ENCODE measurements around the gene RHOA.
A peak's percentile ranks its signal among the peaks of the same experiment; 100 is the strongest.
"Not testable (repeated sequence)": the region's sequence is repeated elsewhere in the genome, so short reads cannot be mapped to it uniquely, and the experiment has no call there.

Gene RHOA

GRCh38 chr3:49411535-49411967 lies 225 bp downstream of the RHOA start:
- DNase-seq (ENCODE audit: low spot score) = no peak

GRCh38 chr3:49410846-49411534 lies 786 bp downstream of the RHOA start:
- peak; percentile 43 for DNase-seq (ENCODE audit: low spot score)

GRCh38 chr3:49410066-49410845 lies 1.5 kb downstream of the RHOA start:
- peak; percentile 8 for DNase-seq (ENCODE audit: low spot score)

- DNase-seq (ENCODE audit: low spot score) = no peak
These were observed 4.9 kb downstream of the RHOA start for GRCh38 chr3:49406571-49407565.

- not testable (repeated sequence) for DNase-seq (ENCODE audit: low spot score)
These were observed 6.2 kb downstream of the RHOA start for GRCh38 chr3:49405570-49405969.

- DNase-seq (ENCODE audit: low spot score) = no peak
These were observed 7.9 kb downstream of the RHOA start for GRCh38 chr3:49403891-49404290.

- no peak for DNase-seq (ENCODE audit: low spot score)
These were observed 10.0 kb downstream of the RHOA start for GRCh38 chr3:49401766-49402165.

- no peak for DNase-seq (ENCODE audit: low spot score)
These were observed 12.3 kb downstream of the RHOA start for GRCh38 chr3:49399461-49399860.

- DNase-seq (ENCODE audit: low spot score) = peak; percentile 47
These were observed 14.3 kb downstream of the RHOA start for GRCh38 chr3:49397470-49397869.

GRCh38 chr3:49391310-49391709 lies 20.5 kb downstream of the RHOA start:
- DNase-seq (ENCODE audit: low spot score) = not testable (repeated sequence)

GRCh38 chr3:49389297-49389696 lies 22.5 kb downstream of the RHOA start:
- DNase-seq (ENCODE audit: low spot score) = no peak

- no peak for DNase-seq (ENCODE audit: low spot score)
These were observed 23.4 kb downstream of the RHOA start for GRCh38 chr3:49388289-49388820.

GRCh38 chr3:49387721-49388120 lies 24.1 kb downstream of the RHOA start:
- no peak for DNase-seq (ENCODE audit: low spot score)

GRCh38 chr3:49386056-49386756 lies 25.6 kb downstream of the RHOA start:
- no peak for DNase-seq (ENCODE audit: low spot score)

GRCh38 chr3:49385617-49386016 lies 26.2 kb downstream of the RHOA start:
- no peak for DNase-seq (ENCODE audit: low spot score)

- no peak for DNase-seq (ENCODE audit: low spot score)
These were observed 28.4 kb downstream of the RHOA start for GRCh38 chr3:49383387-49383786.

GRCh38 chr3:49378249-49378895 lies 33.4 kb downstream of the RHOA start:
- DNase-seq (ENCODE audit: low spot score) = no peak

- DNase-seq (ENCODE audit: low spot score) = peak; percentile 16
These were observed 34.3 kb downstream of the RHOA start for GRCh38 chr3:49377483-49377882.

- no peak for DNase-seq (ENCODE audit: low spot score)
These were observed 39.8 kb downstream of the RHOA start for GRCh38 chr3:49371946-49372345.

GRCh38 chr3:49370585-49371290 lies 41.0 kb downstream of the RHOA start:
- DNase-seq (ENCODE audit: low spot score) = no peak

Measured in NAMALWA (cell line).